Thyroid gland (tissue), 4 donors: ENCODE data around the gene MYOF.

Experiments
- POLR2A ChIP-seq, 2 donors: fragments of 450-650 bp; IDR thresholded peaks; one replicate each; pipeline ENCODE4 v1.6.1; 2017; ENCODE audit warnings: antibody characterized with exemption in 2 of 2, mild to moderate bottlenecking in 2 of 2, moderate library complexity in 1 of 2
- TF ChIP-seq, protein P1 (sequence below), 6 experiments: fragments of 200-600 bp in 3 of 6; fragments of 450-650 bp in 3 of 6; sonication (generic) in 3 of 6; IDR thresholded peaks; one replicate each; pipeline ENCODE4 v1.5.1; 2016 to 2019; ENCODE audit warnings: antibody characterized with exemption in 6 of 6, mild to moderate bottlenecking in 2 of 6, inconsistent platforms in 1 of 6, moderate library complexity in 1 of 6

GRCh38 chr10:93461807-93462178 is 20.3 kb downstream of the MYOF start:
- TF ChIP-seq, protein P1, sequence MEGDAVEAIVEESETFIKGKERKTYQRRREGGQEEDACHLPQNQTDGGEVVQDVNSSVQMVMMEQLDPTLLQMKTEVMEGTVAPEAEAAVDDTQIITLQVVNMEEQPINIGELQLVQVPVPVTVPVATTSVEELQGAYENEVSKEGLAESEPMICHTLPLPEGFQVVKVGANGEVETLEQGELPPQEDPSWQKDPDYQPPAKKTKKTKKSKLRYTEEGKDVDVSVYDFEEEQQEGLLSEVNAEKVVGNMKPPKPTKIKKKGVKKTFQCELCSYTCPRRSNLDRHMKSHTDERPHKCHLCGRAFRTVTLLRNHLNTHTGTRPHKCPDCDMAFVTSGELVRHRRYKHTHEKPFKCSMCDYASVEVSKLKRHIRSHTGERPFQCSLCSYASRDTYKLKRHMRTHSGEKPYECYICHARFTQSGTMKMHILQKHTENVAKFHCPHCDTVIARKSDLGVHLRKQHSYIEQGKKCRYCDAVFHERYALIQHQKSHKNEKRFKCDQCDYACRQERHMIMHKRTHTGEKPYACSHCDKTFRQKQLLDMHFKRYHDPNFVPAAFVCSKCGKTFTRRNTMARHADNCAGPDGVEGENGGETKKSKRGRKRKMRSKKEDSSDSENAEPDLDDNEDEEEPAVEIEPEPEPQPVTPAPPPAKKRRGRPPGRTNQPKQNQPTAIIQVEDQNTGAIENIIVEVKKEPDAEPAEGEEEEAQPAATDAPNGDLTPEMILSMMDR (IDR thresholded peaks at IDR 0.05), result no peak
- TF ChIP-seq POLR2A (IDR thresholded peaks at IDR 0.05), result no peak
